ENCODE results near the gene QRICH2. TPM values are rescaled to one million over a fixed set of nuclear protein-coding genes. Genes with fewer than 3 reads are reported as not detected.

QRICH2 gene
- total and polyA plus RNA-seq, 9 of the 15 experiments (the other 6 are each of a cell fraction or from before 2014, with no cell fraction given), result 0.03 to 1.6 (median 0.81) TPM

- TF ChIP-seq PRDM10 (IDR thresholded peaks at IDR 0.05; ENCODE audit: partially characterized antibody) (peak; percentile 75), MYBL2 (IDR thresholded peaks at IDR 0.05; ENCODE audit: low read depth) (peak; percentile 99), MYBL2 (CRISPR knock-in tag; IDR thresholded peaks at IDR 0.05; ENCODE audit: borderline replicate concordance) (peak; percentile 21; the same call in 1 of the 2 replicates), LCOR (CRISPR knock-in tag; IDR thresholded peaks at IDR 0.05) (peak; percentile 62; the same call in 1 of the 2 replicates), ASH1L (IDR thresholded peaks at IDR 0.05; ENCODE audit: borderline replicate concordance, low read depth, partially characterized antibody) (peak; percentile 98), MECOM (CRISPR knock-in tag; IDR thresholded peaks at IDR 0.05) (no peak), ZSCAN32 (CRISPR knock-in tag; IDR thresholded peaks at IDR 0.05) (no peak), SRF (CRISPR knock-in tag; IDR thresholded peaks at IDR 0.05) (peak in 1 of 2 experiments; percentile 52; a peak in 1 of 4 replicates), SMAD4 (CRISPR knock-in tag; conservative IDR thresholded peaks at IDR 0.05) (peak; percentile 38), CREM (IDR thresholded peaks at IDR 0.05; ENCODE audit: low read depth) (peak; percentile 25), POLR2A (conservative IDR thresholded peaks at IDR 0.05) (peak; percentile 68), ZNF766 (CRISPR knock-in tag; conservative IDR thresholded peaks at IDR 0.05) (peak; percentile 82), FOXJ2 (tag; IDR thresholded peaks at IDR 0.05) (peak; percentile 85), ZNF124 (CRISPR knock-in tag; IDR thresholded peaks at IDR 0.05) (no peak), E2F1 (CRISPR knock-in tag; IDR thresholded peaks at IDR 0.05) (0 out of 2 replicates have a peak, but pooled peaks have one; percentile 37), CTBP1 (IDR thresholded peaks at IDR 0.05; ENCODE audit: borderline replicate concordance) (peak; percentile 78), MAZ (CRISPR knock-in tag; conservative IDR thresholded peaks at IDR 0.05 in 1 of 2, IDR thresholded peaks at IDR 0.05 in 1 of 2) (peak; percentile 8 to 76; a peak in 3 of 4 replicates), ZHX1 (conservative IDR thresholded peaks at IDR 0.05; ENCODE audit: low read length) (no peak), MTA1 (IDR thresholded peaks at IDR 0.05; ENCODE audit: borderline replicate concordance) (no peak)
Observed at GRCh38 chr17:76264755-76265623, 43.1 kb downstream of the QRICH2 start, which contains the start of gene UBALD2 (continued).

Data from K562 (cell line).